Loucy (cell line): ENCODE results near the gene TMEM132C.

Source experiments
- H2AFZ ChIP-seq: fragments of 200-600 bp; sonication (generic); 2 replicates; pipeline ENCODE4 v1.6.0; 2016; ENCODE audit warnings: antibody characterized with exemption, mild to moderate bottlenecking, low read length, moderate library complexity
- H3F3A ChIP-seq: fragments of 200-600 bp; 2 replicates; pipeline ENCODE4 v1.6.0; 2016; ENCODE audit warnings: antibody characterized with exemption, low read depth, mild to moderate bottlenecking
- H3K27me3 ChIP-seq: fragments of 200-600 bp; sonication (generic); 2 replicates; pipeline ENCODE4 v1.6.1; 2014; ENCODE audit warnings: low read length, mild to moderate bottlenecking; ENCODE audit not compliant: insufficient read depth, poor library complexity, severe bottlenecking
- H3K36me3 ChIP-seq: fragments of 200-600 bp; sonication (generic); 2 replicates; pipeline ENCODE4 v1.6.1; 2016; ENCODE audit warnings: low read length; ENCODE audit not compliant: insufficient read depth
- H3K4me1 ChIP-seq: fragments of 200-600 bp; sonication (generic); 2 replicates; pipeline ENCODE4 v1.5.1; 2014; ENCODE audit warnings: low read length, mild to moderate bottlenecking; ENCODE audit not compliant: insufficient read depth, poor library complexity, severe bottlenecking
- H3K4me2 ChIP-seq: fragments of 200-600 bp; sonication (generic); 2 replicates; pipeline ENCODE4 v1.6.0; 2014; ENCODE audit warnings: antibody characterized with exemption, low read length, low read depth, mild to moderate bottlenecking; ENCODE audit not compliant: poor library complexity, severe bottlenecking
- H3K4me3 ChIP-seq: fragments of 200-600 bp; sonication (generic); 2 replicates; pipeline ENCODE4 v1.5.1; 2014; ENCODE audit warnings: low read length, mild to moderate bottlenecking, mixed read lengths; ENCODE audit not compliant: poor library complexity, severe bottlenecking
- H3K79me2 ChIP-seq: fragments of 200-600 bp; sonication (generic); 2 replicates; pipeline ENCODE4 v1.6.1; 2014; ENCODE audit warnings: low read length; ENCODE audit not compliant: insufficient read depth
- H3K9ac ChIP-seq: fragments of 200-600 bp; sonication (generic); 2 replicates; pipeline ENCODE4 v1.6.0; 2014; ENCODE audit warnings: mild to moderate bottlenecking, low read depth, low read length, moderate library complexity; ENCODE audit not compliant: poor library complexity, severe bottlenecking
- H3K9me2 ChIP-seq: fragments of 200-600 bp; sonication (generic); replicated peaks from 2 replicates; pipeline ENCODE4 v1.6.1; 2016; ENCODE audit warnings: low read depth, low read length, mixed read lengths
- H3K9me3 ChIP-seq: fragments of 200-600 bp; sonication (generic); 2 replicates; pipeline ENCODE4 v1.6.1; 2014; ENCODE audit warnings: mild to moderate bottlenecking, antibody characterized with exemption, low read length, low read depth; ENCODE audit not compliant: insufficient read depth
- H4K20me1 ChIP-seq: fragments of 200-600 bp; sonication (generic); 2 replicates; pipeline ENCODE4 v1.6.0; 2014; ENCODE audit warnings: antibody characterized with exemption, low read length, mild to moderate bottlenecking; ENCODE audit not compliant: insufficient read depth, poor library complexity, severe bottlenecking
- EZH2phosphoT487 ChIP-seq: fragments of 200-600 bp; IDR thresholded peaks from 2 replicates; pipeline ENCODE4 v1.6.1; 2018; ENCODE audit warnings: antibody characterized with exemption, mild to moderate bottlenecking, moderate library complexity, borderline replicate concordance
- TF ChIP-seq, protein P1 (sequence below): fragments of 200-600 bp; sonication (generic); conservative IDR thresholded peaks from 2 replicates; pipeline ENCODE4 v1.5.1; 2014; ENCODE audit warnings: mild to moderate bottlenecking, antibody characterized with exemption, low read length

Gene TMEM132C

GRCh38 chr12:128649902-128650301 is 382.9 kb downstream of the TMEM132C start:
- Histone ChIP-seq H3K27me3 (no peaks in the 10 kb centered on the region), H3K9me2 (no peaks in the 10 kb centered on the region), H3K9ac (no peak overlapping the region), H3K4me3 (no peak overlapping the region), H3K36me3 (no peaks in the 10 kb centered on the region), H3K79me2 (no peaks in the 10 kb centered on the region), H3K4me1 (no peaks in the 10 kb centered on the region), H4K20me1 (no peaks in the 10 kb centered on the region), H2AFZ (no peak overlapping the region), H3F3A (no peaks in the 10 kb centered on the region), H3K4me2 (no peak overlapping the region), H3K9me3 (no peaks in the 10 kb centered on the region)
- TF ChIP-seq EZH2phosphoT487, result no peak
- TF ChIP-seq, protein P1, sequence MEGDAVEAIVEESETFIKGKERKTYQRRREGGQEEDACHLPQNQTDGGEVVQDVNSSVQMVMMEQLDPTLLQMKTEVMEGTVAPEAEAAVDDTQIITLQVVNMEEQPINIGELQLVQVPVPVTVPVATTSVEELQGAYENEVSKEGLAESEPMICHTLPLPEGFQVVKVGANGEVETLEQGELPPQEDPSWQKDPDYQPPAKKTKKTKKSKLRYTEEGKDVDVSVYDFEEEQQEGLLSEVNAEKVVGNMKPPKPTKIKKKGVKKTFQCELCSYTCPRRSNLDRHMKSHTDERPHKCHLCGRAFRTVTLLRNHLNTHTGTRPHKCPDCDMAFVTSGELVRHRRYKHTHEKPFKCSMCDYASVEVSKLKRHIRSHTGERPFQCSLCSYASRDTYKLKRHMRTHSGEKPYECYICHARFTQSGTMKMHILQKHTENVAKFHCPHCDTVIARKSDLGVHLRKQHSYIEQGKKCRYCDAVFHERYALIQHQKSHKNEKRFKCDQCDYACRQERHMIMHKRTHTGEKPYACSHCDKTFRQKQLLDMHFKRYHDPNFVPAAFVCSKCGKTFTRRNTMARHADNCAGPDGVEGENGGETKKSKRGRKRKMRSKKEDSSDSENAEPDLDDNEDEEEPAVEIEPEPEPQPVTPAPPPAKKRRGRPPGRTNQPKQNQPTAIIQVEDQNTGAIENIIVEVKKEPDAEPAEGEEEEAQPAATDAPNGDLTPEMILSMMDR, result no peak

DNA sequence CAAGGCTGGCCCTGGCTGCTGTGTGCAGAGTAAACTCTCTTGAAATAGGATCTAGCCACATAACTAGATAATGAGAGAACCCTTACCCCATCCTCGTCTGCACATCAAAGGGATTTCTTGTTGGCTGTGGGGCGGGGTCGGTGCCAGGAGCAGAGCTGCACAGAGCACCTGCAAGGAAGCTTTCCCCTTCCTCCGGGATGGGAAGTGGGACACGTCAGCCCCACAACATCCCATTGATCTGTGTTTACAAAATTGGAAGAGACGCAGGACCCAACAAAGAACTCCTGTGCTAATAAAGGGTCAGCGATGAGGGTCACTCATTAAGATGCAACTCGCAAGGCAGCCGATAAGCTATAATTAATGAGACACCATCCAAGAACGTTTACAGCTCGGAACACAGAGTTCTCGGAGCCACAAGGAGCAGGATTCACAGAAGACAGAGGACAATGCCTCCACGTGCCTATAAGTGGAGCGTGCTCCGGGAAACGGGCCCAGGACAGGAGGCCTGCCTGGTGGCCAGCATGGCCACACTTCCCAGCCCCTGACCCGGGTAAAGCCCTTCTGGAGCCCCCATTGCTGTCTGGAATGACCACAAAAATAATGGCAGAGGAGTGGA is 385.3 kb downstream of the TMEM132C start:
- Histone ChIP-seq H3K79me2 (no peaks in the 10 kb centered on the region), H3K9ac (no peak overlapping the region), H3K9me2 (no peaks in the 10 kb centered on the region), H3K4me2 (no peak overlapping the region), H3K36me3 (no peaks in the 10 kb centered on the region), H3K27me3 (no peaks in the 10 kb centered on the region), H4K20me1 (no peaks in the 10 kb centered on the region), H3K9me3 (no peaks in the 10 kb centered on the region), H3K4me1 (no peaks in the 10 kb centered on the region), H3K4me3 (no peak overlapping the region), H2AFZ (no peak overlapping the region), H3F3A (no peaks in the 10 kb centered on the region)
- TF ChIP-seq, protein P1, result no peak
- no peak for TF ChIP-seq EZH2phosphoT487

DNA sequence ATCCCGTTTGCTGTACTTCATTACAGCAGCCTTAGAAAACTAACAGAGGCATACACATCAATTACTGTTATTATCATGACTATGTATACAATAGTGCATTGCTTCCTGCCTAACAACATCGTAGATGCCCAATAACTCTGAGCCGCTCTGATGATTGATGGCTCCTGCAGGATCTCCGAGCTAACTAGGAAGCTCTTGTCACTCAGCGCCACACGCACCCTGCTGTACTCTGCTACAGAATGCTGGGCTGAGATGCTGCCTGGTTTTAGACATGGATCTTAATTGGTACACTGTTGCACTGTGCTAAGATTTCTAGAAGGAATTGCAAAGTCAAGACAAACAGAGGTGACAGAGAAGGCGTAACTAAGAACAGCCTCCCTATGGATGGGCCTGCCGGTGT is 387.5 kb downstream of the TMEM132C start:
- Histone ChIP-seq H2AFZ (no peak overlapping the region), H3K9me2 (no peaks in the 10 kb centered on the region), H3K36me3 (no peaks in the 10 kb centered on the region), H3F3A (no peaks in the 10 kb centered on the region), H3K4me3 (no peak overlapping the region), H3K79me2 (no peaks in the 10 kb centered on the region), H3K4me1 (no peaks in the 10 kb centered on the region), H3K27me3 (no peaks in the 10 kb centered on the region), H4K20me1 (no peaks in the 10 kb centered on the region), H3K9me3 (peaks cover 4% of the 10 kb centered on the region; the same call in 1 of the 2 replicates), H3K9ac (no peak overlapping the region), H3K4me2 (no peak overlapping the region)
- TF ChIP-seq, protein P1, result no peak
- TF ChIP-seq EZH2phosphoT487, result no peak
